ENCODE data around the gene SLC4A11.

Gene SLC4A11

GRCh38 chr20:3239026-3239866 is at the start of gene SLC4A11:
TSS of gene SLC4A11 (minus strand) at chr20:3239190. CDS start at chr20:3239137, 53 bp downstream.
- DNase-seq: peak in 1 of 2 experiments; percentile 19

GRCh38 chr20:3283222-3283820 is 44.3 kb upstream of the SLC4A11 start:
- no peak for DNase-seq

- no peak for DNase-seq
These were observed 43.6 kb upstream of the SLC4A11 start for GRCh38 chr20:3282271-3283221.

- no peak for DNase-seq
These were observed 42.4 kb upstream of the SLC4A11 start for GRCh38 chr20:3281437-3281836.

- no peak for DNase-seq
These were observed 40.8 kb upstream of the SLC4A11 start for GRCh38 chr20:3279761-3280160.

- DNase-seq: no peak
These were observed 38.9 kb upstream of the SLC4A11 start for GRCh38 chr20:3277686-3278465.

GRCh38 chr20:3276680-3277015 is 37.7 kb upstream of the SLC4A11 start:
- DNase-seq: no peak

- DNase-seq: no peak
These were observed 37.1 kb upstream of the SLC4A11 start for GRCh38 chr20:3275966-3276679.

GRCh38 chr20:3275064-3275935 is 36.3 kb upstream of the SLC4A11 start:
- no peak for DNase-seq

GRCh38 chr20:3273371-3273770 is 34.4 kb upstream of the SLC4A11 start:
- no peak for DNase-seq

GRCh38 chr20:3270051-3270450 is 31.1 kb upstream of the SLC4A11 start:
- no peak for DNase-seq

- no peak for DNase-seq
These were observed 23.6 kb upstream of the SLC4A11 start for GRCh38 chr20:3262566-3262965.

- no peak for DNase-seq
These were observed 19.4 kb upstream of the SLC4A11 start for GRCh38 chr20:3258429-3258828.

GRCh38 chr20:3255728-3256127 is 16.7 kb upstream of the SLC4A11 start:
- no peak for DNase-seq

GRCh38 chr20:3251806-3252205 is 12.8 kb upstream of the SLC4A11 start:
- no peak for DNase-seq

GRCh38 chr20:3250091-3250504 is 11.1 kb upstream of the SLC4A11 start:
- no peak for DNase-seq

- DNase-seq: no peak
These were observed 10.0 kb upstream of the SLC4A11 start for GRCh38 chr20:3248993-3249347.

- no peak for DNase-seq
These were observed 9.4 kb upstream of the SLC4A11 start for GRCh38 chr20:3248167-3248992.

GRCh38 chr20:3247638-3248037 is 8.6 kb upstream of the SLC4A11 start:
- no peak for DNase-seq

GRCh38 chr20:3246682-3247081 is 7.7 kb upstream of the SLC4A11 start:
- DNase-seq: no peak

Measured in activated CD4-positive, alpha-beta T cell treated with anti-CD3 and anti-CD28 coated beads, Interleukin-2, amount 50 U/mL, for 4 hours (primary cell).